Measurements from ENCODE around the gene KRR1. TPM values are rescaled to one million over a fixed set of nuclear protein-coding genes. Genes with fewer than 3 reads are reported as not detected.

Gene KRR1
- total and polyA plus RNA-seq, 2 experiments from 2014 or later, result 55.7 to 120 TPM

DNA sequence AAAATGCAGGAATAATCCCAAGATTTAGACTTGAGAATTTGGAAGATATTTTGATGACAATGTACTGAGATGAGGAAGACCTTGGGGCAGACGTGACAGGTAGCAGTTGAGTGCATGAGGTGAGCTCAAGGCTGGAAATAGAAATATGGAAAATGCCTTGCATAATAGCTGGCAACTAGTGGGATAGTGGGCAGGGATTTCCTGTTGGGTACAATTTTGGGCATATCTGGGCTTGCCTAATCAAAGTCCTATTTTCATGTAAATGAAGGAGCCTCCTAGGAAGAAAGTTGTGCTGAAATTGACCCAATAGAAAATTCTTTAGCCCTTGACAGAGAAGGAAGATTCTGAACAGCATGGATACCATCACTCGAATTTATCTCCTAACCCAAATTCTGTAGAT, 37.3 kb downstream of the KRR1 start (continued):
- TF ChIP-seq, protein P1, sequence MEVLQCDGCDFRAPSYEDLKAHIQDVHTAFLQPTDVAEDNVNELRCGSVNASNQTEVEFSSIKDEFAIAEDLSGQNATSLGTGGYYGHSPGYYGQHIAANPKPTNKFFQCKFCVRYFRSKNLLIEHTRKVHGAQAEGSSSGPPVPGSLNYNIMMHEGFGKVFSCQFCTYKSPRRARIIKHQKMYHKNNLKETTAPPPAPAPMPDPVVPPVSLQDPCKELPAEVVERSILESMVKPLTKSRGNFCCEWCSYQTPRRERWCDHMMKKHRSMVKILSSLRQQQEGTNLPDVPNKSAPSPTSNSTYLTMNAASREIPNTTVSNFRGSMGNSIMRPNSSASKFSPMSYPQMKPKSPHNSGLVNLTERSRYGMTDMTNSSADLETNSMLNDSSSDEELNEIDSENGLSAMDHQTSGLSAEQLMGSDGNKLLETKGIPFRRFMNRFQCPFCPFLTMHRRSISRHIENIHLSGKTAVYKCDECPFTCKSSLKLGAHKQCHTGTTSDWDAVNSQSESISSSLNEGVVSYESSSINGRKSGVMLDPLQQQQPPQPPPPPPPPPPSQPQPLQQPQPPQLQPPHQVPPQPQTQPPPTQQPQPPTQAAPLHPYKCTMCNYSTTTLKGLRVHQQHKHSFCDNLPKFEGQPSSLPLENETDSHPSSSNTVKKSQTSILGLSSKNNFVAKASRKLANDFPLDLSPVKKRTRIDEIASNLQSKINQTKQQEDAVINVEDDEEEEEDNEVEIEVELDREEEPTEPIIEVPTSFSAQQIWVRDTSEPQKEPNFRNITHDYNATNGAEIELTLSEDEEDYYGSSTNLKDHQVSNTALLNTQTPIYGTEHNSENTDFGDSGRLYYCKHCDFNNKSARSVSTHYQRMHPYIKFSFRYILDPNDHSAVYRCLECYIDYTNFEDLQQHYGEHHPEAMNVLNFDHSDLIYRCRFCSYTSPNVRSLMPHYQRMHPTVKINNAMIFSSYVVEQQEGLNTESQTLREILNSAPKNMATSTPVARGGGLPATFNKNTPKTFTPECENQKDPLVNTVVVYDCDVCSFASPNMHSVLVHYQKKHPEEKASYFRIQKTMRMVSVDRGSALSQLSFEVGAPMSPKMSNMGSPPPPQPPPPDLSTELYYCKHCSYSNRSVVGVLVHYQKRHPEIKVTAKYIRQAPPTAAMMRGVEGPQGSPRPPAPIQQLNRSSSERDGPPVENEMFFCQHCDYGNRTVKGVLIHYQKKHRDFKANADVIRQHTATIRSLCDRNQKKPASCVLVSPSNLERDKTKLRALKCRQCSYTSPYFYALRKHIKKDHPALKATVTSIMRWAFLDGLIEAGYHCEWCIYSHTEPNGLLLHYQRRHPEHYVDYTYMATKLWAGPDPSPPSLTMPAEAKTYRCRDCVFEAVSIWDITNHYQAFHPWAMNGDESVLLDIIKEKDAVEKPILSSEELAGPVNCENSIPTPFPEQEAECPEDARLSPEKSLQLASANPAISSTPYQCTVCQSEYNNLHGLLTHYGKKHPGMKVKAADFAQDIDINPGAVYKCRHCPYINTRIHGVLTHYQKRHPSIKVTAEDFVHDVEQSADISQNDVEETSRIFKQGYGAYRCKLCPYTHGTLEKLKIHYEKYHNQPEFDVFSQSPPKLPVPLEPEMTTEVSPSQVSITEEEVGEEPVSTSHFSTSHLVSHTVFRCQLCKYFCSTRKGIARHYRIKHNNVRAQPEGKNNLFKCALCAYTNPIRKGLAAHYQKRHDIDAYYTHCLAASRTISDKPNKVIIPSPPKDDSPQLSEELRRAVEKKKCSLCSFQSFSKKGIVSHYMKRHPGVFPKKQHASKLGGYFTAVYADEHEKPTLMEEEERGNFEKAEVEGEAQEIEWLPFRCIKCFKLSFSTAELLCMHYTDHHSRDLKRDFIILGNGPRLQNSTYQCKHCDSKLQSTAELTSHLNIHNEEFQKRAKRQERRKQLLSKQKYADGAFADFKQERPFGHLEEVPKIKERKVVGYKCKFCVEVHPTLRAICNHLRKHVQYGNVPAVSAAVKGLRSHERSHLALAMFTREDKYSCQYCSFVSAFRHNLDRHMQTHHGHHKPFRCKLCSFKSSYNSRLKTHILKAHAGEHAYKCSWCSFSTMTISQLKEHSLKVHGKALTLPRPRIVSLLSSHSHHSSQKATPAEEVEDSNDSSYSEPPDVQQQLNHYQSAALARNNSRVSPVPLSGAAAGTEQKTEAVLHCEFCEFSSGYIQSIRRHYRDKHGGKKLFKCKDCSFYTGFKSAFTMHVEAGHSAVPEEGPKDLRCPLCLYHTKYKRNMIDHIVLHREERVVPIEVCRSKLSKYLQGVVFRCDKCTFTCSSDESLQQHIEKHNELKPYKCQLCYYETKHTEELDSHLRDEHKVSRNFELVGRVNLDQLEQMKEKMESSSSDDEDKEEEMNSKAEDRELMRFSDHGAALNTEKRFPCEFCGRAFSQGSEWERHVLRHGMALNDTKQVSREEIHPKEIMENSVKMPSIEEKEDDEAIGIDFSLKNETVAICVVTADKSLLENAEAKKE (CRISPR knock-in tag; IDR thresholded peaks at IDR 0.05), result no peak
- TF ChIP-seq POLR2AphosphoS5 (IDR thresholded peaks at IDR 0.05; ENCODE audit: low read depth) (no peak), ZNF331 (CRISPR knock-in tag; IDR thresholded peaks at IDR 0.05; ENCODE audit: low read depth) (no peak), CTCF (conservative IDR thresholded peaks at IDR 0.05; ENCODE audit: low read depth in 2 of 2) (no peak), NANOG (IDR thresholded peaks at IDR 0.05; ENCODE audit: borderline replicate concordance) (no peak)
- TF ChIP-seq, protein P2, sequence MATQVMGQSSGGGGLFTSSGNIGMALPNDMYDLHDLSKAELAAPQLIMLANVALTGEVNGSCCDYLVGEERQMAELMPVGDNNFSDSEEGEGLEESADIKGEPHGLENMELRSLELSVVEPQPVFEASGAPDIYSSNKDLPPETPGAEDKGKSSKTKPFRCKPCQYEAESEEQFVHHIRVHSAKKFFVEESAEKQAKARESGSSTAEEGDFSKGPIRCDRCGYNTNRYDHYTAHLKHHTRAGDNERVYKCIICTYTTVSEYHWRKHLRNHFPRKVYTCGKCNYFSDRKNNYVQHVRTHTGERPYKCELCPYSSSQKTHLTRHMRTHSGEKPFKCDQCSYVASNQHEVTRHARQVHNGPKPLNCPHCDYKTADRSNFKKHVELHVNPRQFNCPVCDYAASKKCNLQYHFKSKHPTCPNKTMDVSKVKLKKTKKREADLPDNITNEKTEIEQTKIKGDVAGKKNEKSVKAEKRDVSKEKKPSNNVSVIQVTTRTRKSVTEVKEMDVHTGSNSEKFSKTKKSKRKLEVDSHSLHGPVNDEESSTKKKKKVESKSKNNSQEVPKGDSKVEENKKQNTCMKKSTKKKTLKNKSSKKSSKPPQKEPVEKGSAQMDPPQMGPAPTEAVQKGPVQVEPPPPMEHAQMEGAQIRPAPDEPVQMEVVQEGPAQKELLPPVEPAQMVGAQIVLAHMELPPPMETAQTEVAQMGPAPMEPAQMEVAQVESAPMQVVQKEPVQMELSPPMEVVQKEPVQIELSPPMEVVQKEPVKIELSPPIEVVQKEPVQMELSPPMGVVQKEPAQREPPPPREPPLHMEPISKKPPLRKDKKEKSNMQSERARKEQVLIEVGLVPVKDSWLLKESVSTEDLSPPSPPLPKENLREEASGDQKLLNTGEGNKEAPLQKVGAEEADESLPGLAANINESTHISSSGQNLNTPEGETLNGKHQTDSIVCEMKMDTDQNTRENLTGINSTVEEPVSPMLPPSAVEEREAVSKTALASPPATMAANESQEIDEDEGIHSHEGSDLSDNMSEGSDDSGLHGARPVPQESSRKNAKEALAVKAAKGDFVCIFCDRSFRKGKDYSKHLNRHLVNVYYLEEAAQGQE (IDR thresholded peaks at IDR 0.05; ENCODE audit: unreplicated experiment), result no peak
